ENCODE results near the gene CFAP46. TPM values are rescaled to one million over a fixed set of nuclear protein-coding genes. Genes with fewer than 3 reads are reported as not detected.

Gene CFAP46
- total and polyA plus RNA-seq, 2 donors = 0.53 TPM; not detected in 1

- Histone ChIP-seq H3K27ac (ENCODE audit: low read depth) (no peak overlapping the region), H3K36me3 (ENCODE audit: insufficient read depth) (no peaks in the 10 kb centered on the region), H3K4me3 (ENCODE audit: low read depth, low read length) (no peak overlapping the region), H3K4me1 (ENCODE audit: insufficient read depth) (no peaks in the 10 kb centered on the region)
- DNase-seq (ENCODE audit: extremely low spot score) = no peak
- WGBS = 86% methylated on average over 13 of the region's 13 CpGs
Observed at GRCh38 chr10:132839061-132839460, 103.3 kb downstream of the CFAP46 start.

GRCh38 chr10:132838346-132838970 is 103.9 kb downstream of the CFAP46 start:
- Histone ChIP-seq H3K4me3 (ENCODE audit: low read depth, low read length) (no peak overlapping the region), H3K27ac (ENCODE audit: low read depth) (no peak overlapping the region), H3K36me3 (ENCODE audit: insufficient read depth) (no peaks in the 10 kb centered on the region), H3K4me1 (ENCODE audit: insufficient read depth) (no peaks in the 10 kb centered on the region)
- no peak for DNase-seq (ENCODE audit: extremely low spot score)
- 82% methylated on average over 21 of the region's 21 CpGs for WGBS

GRCh38 chr10:132837905-132838304 is 104.5 kb downstream of the CFAP46 start:
- WGBS = 80% methylated on average over 21 of the region's 21 CpGs
- DNase-seq (ENCODE audit: extremely low spot score) = no peak

GRCh38 chr10:132836832-132837540 is 105.4 kb downstream of the CFAP46 start:
- DNase-seq (ENCODE audit: extremely low spot score) = no peak
- 42% methylated on average over 34 of the region's 34 CpGs for WGBS
- Histone ChIP-seq H3K27ac (ENCODE audit: low read depth) (no peak overlapping the region), H3K36me3 (ENCODE audit: insufficient read depth) (no peaks in the 10 kb centered on the region), H3K4me3 (ENCODE audit: low read depth, low read length) (no peak overlapping the region), H3K4me1 (ENCODE audit: insufficient read depth) (no peaks in the 10 kb centered on the region)

More at GRCh38 chr10:132837905-132838304, 104.5 kb downstream of the CFAP46 start:
- no peak overlapping the region for H3K27ac ChIP-seq (ENCODE audit: low read depth)
- H3K4me3 ChIP-seq (ENCODE audit: low read depth, low read length) = no peak overlapping the region
- no peaks in the 10 kb centered on the region for H3K36me3 ChIP-seq (ENCODE audit: insufficient read depth)
- H3K4me1 ChIP-seq (ENCODE audit: insufficient read depth) = no peaks in the 10 kb centered on the region

GRCh38 chr10:132836248-132836831 is 106.0 kb downstream of the CFAP46 start:
- no peak for DNase-seq (ENCODE audit: extremely low spot score)
- H3K4me3 ChIP-seq (ENCODE audit: low read depth, low read length) = no peak overlapping the region
- 61% methylated on average over 27 of the region's 27 CpGs for WGBS

GRCh38 chr10:132835848-132836233 is 106.5 kb downstream of the CFAP46 start:
- no peak for DNase-seq (ENCODE audit: extremely low spot score)
- no peaks in the 10 kb centered on the region for H3K4me1 ChIP-seq (ENCODE audit: insufficient read depth)
- no peaks in the 10 kb centered on the region for H3K36me3 ChIP-seq (ENCODE audit: insufficient read depth)
- H3K4me3 ChIP-seq (ENCODE audit: low read depth, low read length) = no peak overlapping the region
- WGBS = 45% methylated on average over 17 of the region's 18 CpGs
- no peak overlapping the region for H3K27ac ChIP-seq (ENCODE audit: low read depth)

More at GRCh38 chr10:132836248-132836831, 106.0 kb downstream of the CFAP46 start:
- no peaks in the 10 kb centered on the region for H3K36me3 ChIP-seq (ENCODE audit: insufficient read depth)
- H3K27ac ChIP-seq (ENCODE audit: low read depth) = no peak overlapping the region
- H3K4me1 ChIP-seq (ENCODE audit: insufficient read depth) = no peaks in the 10 kb centered on the region

GRCh38 chr10:132834891-132835847 is 107.2 kb downstream of the CFAP46 start:
- Histone ChIP-seq H3K4me3 (ENCODE audit: low read depth, low read length) (no peak overlapping the region), H3K36me3 (ENCODE audit: insufficient read depth) (no peaks in the 10 kb centered on the region), H3K27ac (ENCODE audit: low read depth) (no peak overlapping the region), H3K4me1 (ENCODE audit: insufficient read depth) (no peaks in the 10 kb centered on the region)
- no peak for DNase-seq (ENCODE audit: extremely low spot score)
- 84% methylated on average over 25 of the region's 25 CpGs for WGBS

GRCh38 chr10:132834311-132834761 is 108.0 kb downstream of the CFAP46 start:
- Histone ChIP-seq H3K4me3 (ENCODE audit: low read depth, low read length) (no peak overlapping the region), H3K27ac (ENCODE audit: low read depth) (no peak overlapping the region), H3K4me1 (ENCODE audit: insufficient read depth) (no peaks in the 10 kb centered on the region), H3K36me3 (ENCODE audit: insufficient read depth) (no peaks in the 10 kb centered on the region)
- no peak for DNase-seq (ENCODE audit: extremely low spot score)
- 86% methylated on average over 18 of the region's 18 CpGs for WGBS

GRCh38 chr10:132833421-132834111 is 108.8 kb downstream of the CFAP46 start:
- no peak for DNase-seq (ENCODE audit: extremely low spot score)
- H3K27ac ChIP-seq (ENCODE audit: low read depth) = no peak overlapping the region
- WGBS = 72% methylated on average over 29 of the region's 29 CpGs

GRCh38 chr10:132832186-132832969 is 110.0 kb downstream of the CFAP46 start:
- Histone ChIP-seq H3K4me3 (ENCODE audit: low read depth, low read length) (no peak overlapping the region), H3K36me3 (ENCODE audit: insufficient read depth) (no peaks in the 10 kb centered on the region), H3K27ac (ENCODE audit: low read depth) (no peak overlapping the region), H3K4me1 (ENCODE audit: insufficient read depth) (no peaks in the 10 kb centered on the region)
- 32% methylated on average over 30 of the region's 30 CpGs for WGBS
- DNase-seq (ENCODE audit: extremely low spot score) = no peak

More at GRCh38 chr10:132833421-132834111, 108.8 kb downstream of the CFAP46 start:
- H3K36me3 ChIP-seq (ENCODE audit: insufficient read depth) = no peaks in the 10 kb centered on the region
- H3K4me1 ChIP-seq (ENCODE audit: insufficient read depth) = no peaks in the 10 kb centered on the region
- H3K4me3 ChIP-seq (ENCODE audit: low read depth, low read length) = no peak overlapping the region

GRCh38 chr10:132829403-132829802 is 113.0 kb downstream of the CFAP46 start:
- no peak overlapping the region for H3K27ac ChIP-seq (ENCODE audit: low read depth)
- 59% methylated on average over 8 of the region's 8 CpGs for WGBS
- no peak for DNase-seq (ENCODE audit: extremely low spot score)
- no peak overlapping the region for H3K4me3 ChIP-seq (ENCODE audit: low read depth, low read length)
- no peaks in the 10 kb centered on the region for H3K36me3 ChIP-seq (ENCODE audit: insufficient read depth)
- H3K4me1 ChIP-seq (ENCODE audit: insufficient read depth) = no peaks in the 10 kb centered on the region

GRCh38 chr10:132828681-132829080 is 113.7 kb downstream of the CFAP46 start:
- 92% methylated on average over 20 of the region's 20 CpGs for WGBS
- Histone ChIP-seq H3K4me1 (ENCODE audit: insufficient read depth) (no peaks in the 10 kb centered on the region), H3K27ac (ENCODE audit: low read depth) (no peak overlapping the region), H3K4me3 (ENCODE audit: low read depth, low read length) (no peak overlapping the region), H3K36me3 (ENCODE audit: insufficient read depth) (no peaks in the 10 kb centered on the region)
- DNase-seq (ENCODE audit: extremely low spot score) = no peak
